Measurements from ENCODE around the gene CDH4.
A peak's percentile ranks its signal among the peaks of the same experiment; 100 is the strongest.

The CDH4 gene

DNA sequence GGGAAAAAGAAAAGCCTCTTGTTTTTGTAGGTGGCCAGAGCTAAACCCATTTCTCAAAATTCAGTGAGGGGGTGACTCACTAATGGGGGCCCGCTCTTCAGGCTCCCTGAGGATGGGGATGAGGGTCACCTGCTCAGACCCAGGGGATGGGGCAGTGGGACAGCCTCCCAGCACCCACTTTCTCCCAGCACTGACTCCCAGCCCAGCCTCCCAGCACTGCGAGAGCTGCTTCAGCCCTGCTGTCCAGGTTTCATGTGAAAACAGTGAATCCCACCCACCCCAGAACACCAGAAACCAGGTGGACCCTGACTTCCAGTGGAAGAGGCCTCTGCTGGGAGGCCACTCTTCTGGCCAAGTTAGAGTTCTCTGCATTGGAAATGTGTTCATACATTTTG, 362.6 kb downstream of the CDH4 start:
- no peak for FAIRE-seq

DNA sequence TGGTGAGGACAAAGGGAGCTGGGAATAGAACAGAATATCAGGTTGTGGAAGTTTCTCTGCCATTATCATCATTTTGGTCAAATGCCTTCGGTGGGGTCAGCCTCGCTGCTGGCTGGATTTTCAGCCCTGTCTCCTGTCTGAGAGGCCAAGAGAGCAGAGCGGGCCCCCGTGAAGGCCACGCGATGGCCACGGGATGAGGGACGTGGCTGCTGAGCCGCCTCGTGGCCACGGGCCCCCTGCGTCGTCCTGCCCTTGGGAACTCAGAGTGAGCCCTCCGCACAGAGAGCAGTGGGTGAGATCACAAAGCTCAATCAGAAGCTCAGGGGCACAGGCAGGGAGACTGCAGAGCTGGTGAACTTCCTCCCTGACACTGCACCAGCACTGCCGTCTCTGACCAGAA, 363.7 kb downstream of the CDH4 start:
- no peak for FAIRE-seq

DNA sequence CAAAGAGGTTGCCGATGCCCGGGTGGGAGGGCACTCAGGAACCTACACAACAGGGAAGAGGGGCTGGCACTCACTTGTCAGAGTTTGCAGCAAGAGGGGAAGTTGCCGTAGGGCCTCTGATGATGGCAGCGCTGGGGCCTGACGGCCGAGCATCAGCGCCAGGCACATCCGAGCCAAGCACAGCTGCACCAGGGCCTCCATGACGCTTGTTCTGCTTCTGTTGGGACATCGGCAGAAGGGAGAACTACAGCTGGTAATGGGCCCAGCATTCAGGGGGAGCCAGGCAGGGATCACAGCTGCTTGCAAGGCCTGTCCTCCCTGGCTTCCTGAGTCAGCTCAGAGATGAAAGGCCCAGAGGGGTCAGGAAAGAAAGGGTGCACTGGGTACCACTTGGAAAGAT, 367.7 kb downstream of the CDH4 start:
- no peak for FAIRE-seq

DNA sequence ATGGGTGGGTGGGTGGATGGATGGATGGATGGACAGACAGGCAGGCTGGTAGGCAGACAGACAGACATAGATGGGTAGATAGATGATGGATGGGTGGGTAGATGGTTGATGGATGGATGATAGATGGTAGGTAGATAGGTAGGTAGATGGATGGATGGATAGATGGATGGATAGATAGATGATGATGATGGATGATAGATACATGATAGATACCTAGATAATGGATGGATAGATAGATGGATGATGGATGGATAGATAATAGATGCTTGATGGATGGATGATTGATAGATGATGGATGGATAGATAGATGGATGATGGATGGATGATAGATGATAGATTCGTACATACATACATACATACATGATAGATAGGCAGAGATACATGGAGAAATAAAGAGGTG, 368.1 kb downstream of the CDH4 start:
- FAIRE-seq = no peak

DNA sequence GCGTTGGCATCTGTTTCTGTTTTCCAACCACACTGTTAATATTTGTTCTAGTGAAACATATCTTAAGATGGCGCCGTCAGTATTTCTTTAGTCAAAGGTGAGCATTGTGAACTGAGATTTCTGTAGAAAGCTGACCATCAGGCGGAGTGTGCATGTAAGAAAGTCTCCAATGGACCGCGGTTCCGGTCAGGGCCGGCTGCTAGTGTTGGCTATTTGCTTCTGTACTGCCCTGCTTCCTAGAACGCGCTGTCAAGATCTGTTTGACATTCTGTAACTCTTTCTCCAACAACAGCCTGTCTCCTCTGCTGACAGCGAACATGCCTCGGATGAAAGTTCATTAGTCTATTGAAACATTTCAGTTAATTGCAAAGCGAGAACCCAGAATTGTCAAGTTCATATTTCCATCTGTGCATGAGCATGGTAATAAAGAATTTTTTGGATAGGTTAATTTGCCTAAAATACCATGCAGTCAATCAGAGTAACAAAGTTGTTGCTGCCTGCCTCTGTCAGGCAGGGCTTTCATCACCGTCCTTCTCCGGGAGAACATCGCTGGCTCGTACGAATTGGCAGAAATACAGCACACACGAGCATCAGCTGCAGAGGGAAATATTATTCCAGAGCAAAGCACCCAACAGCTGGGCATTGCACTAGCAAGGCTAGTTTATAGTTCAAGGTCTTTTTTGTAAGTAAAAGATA, 369.1 kb downstream of the CDH4 start:
- FAIRE-seq = no peak

DNA sequence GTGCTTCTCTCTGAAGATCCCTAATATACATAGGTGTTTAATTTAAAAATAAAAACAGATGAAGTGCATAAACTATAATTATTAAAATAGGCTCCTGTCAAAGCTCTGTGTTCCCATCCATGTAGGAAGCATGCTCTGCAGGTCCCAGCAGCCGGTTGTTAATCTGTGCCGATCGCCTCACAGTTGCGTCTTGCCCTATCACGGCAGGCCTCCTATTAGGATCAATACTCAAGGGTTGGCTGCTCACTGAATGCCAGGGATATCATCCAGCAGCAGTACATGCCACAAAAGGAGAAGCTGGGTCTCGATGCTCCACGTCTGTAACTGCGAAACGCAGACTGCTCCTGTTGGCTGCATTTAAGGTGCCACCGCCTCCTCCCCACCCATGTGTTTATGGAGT, 369.8 kb downstream of the CDH4 start:
- no peak for FAIRE-seq

DNA sequence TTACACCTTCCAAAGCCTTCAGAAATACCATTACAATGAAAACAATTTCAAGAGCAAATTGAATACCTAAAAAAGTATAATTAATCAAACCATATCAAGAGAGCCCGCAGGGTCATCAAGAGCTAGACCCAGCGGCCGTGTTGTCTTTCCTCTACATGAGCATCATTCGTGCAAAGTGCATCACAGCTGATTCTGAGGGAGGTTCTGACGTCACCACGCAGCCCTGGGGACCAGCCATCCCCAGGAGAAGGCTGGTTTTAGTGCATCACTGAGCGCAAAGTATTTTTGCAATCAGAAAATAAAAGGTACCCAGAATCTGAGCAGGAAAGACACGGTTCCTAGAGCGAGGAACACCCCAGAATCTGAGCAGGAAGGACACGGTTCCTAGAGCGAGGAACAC, 371.4 kb downstream of the CDH4 start:
- FAIRE-seq = no peak

DNA sequence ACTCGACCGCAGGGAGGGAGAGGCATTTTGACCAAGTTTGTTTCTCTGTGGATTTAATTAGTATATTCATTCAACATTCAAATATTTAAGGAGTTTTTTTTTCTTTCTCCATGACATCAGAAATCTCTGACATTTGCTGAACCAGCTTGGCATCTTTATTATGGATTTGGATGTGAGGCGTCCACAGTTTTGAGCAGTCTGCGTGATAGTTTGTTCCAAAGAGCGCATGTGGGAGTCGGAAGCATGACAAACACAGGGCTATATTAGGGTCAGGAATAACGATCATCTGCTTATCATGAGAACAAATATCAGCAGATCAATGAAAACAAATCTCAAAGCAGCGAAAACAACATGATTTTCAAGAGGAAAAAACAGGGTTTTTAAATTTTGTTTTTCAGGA, 373.2 kb downstream of the CDH4 start:
- peak; percentile 61 for FAIRE-seq

DNA sequence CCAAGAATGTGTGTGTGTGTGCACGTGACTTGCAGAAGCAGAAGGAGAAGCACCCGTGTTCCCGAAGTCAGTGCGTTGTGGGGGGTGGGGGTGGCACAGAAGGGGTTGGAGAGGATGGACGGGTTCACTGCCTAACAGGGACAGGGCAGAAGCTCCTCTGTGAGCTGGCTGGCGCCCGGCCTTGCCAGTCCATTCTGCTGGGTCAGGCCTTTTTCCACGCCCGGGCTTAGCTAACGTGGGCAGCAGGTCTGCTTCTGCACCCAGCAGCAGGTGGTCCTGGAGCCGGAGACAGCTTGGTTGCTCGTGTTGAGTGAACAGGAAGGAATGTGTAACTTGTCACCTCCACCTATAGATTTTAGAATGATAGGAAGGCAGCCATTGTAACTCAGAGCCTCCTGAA, 374.4 kb downstream of the CDH4 start:
- FAIRE-seq = no peak

DNA sequence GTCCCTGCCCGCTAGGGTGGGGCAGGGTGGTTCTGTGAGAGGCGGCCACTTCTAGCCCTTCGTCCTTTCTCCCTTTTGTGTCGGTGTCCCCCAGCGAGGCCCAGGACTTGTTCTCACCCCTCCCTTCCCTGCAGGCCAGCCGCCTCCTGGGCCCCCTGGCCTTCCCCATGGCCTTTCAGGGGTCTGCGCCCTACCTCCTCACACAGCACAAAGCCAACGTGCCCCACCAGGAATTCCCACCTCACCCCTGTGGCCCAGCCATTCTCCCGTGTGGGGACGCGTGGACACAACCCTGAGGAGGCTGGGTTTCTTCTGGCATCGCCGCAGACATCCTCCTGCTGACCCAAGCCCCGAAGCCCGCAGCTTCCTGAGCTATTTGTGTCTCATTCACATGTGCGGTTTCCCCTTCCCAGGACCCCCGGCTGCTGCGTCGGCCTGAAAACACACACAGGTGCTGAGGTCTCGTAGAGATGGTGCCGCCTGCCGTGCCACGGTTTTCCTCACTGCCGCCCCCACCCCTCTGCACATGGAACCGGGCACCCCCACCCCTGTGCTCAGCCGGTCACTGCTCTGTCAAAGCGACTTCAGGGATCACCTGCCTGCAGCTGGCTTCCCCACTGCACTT, 375.8 kb downstream of the CDH4 start:
- no peak for FAIRE-seq

DNA sequence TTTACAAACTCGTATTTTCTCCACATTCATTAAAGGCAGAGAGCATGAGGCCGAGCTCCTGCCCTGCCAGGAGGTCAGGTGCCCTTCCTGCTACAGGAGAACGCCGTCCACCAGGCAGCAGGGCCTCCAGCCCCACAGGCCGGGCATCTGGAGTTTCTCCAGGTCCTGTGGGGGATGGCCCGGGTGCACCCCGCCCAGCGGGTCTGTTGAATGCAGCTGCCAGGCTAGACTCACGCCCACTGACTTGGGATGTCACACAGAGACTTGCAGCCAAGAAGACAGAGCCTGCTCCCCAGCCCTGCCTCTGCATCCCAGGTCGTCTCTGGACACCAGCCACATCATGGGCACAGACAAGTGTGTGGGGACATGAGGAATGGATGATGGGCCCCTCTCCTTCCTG, 376.4 kb downstream of the CDH4 start:
- no peak for FAIRE-seq

DNA sequence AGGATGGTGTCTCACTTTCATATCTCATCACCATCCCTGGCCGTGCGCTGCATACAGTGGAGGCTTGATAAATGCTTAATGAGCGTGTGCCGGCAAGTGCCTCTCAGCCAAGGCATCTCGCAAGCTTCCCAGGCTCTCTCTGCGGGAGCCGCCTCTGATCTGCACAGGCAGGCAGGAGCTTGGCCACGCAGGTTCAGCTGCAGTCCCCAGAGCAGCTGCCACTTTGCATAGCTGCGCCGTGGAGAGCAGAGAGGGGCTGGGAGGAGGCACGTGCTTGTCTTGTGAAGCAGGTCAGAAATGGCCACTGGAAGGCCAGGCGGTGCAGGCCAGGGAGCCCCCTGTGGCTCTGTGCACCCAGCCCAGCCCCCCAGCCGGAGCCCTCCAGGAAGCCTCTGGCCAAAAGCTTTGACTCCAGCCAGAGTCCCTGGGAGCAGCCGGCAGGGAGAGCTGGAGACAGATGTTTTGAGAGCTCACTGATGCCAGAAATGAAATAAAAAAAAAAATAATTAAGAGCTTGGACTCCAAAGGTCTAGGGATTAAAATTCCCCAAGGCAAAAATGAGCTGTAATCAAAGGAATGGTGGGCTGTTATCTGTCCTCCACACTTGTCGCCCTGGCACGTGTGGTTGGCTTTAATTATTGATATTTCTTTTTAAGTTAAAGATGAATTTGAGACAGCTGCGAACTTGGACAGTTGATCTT, 377.0 kb downstream of the CDH4 start:
- FAIRE-seq = no peak

DNA sequence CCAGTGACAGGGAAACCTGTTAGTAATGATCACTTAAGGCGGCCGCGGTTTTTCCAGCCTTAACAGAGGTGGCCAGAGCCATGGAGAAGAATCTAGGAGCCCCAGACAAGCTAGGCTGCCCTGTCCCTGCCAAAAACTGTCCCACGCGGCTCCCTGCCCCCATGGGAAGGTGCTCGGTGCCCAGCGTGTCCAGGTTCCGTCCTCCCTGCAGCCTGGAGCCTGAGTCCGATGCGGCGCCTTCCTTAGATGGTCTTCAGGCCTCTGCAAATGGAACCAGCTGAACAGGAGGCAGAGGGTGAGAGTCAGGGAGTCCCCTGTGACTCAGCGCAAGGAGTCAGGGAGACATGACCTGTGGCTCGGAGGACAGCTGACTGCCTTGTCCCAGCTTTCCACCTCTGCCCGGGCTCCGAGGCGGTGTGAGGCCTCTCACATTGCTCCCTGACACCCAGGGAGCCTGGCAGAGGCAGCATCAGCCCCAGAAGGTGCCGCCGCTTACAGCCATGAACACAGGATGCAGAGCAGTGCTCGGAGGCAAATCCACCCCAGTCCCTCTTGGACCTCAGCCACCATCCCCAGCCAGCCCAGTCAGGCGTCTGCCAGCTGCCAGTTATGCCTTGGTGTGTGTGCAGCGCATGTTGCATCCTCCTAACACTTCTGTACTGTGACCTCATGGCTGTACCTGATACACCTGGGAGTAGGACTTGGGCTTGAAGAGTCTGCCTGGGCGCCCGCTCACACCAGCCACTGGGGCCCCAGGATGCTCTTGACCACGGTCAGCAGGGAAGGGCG, 377.7 kb downstream of the CDH4 start:
- no peak for FAIRE-seq

DNA sequence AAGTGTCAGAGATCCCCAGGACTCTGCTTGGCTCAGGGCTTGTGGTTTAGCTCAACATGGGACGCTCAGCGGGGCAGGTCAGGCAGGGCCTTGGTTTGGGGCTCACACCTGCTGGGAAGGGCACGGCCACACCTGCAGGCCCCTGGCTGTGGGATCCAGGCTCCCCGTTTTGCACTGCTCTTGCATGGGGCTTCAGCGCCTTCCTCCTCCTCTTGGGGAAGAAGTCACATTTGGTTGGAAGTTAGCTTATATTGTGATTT, 378.3 kb downstream of the CDH4 start:
- FAIRE-seq = no peak

DNA sequence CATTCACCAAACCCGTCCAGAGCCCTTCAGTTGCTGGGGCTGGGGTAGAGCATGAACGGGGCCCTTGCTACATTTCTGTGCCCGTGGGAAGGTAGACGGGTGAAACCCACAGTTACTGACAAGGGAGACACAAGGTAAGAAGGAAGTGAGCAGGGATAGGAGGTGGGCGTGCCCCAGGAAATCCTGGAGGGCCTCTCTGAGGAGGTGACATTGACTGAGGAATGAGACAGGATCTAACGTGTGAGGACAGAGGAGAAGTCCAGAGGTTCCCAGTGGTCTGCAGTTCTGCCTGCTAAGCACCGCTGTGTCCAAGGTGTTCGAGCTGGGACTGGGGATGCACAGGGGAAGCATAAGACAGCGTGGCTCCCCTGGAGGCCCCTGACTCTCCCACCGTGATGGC, 378.8 kb downstream of the CDH4 start:
- no peak for FAIRE-seq

DNA sequence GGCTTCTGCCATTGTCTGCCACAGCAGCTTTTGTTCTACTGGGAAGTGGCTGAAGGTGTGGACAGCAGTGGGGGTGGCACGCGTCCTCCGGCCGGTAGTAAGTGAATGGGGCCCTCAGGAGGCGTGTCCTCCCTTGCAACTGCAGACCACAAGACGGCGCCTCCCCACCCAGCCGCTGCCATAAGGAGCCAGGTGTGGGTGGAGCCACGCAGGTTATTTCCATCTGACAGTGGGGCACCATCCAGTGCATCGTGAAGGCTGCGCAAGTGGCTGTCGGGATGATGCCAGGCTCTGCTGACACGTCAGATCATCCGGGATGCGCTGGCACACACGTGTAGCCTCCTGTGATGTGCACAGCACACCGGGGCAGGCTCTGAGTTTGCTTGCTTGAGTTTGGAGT, 379.7 kb downstream of the CDH4 start:
- FAIRE-seq = no peak

DNA sequence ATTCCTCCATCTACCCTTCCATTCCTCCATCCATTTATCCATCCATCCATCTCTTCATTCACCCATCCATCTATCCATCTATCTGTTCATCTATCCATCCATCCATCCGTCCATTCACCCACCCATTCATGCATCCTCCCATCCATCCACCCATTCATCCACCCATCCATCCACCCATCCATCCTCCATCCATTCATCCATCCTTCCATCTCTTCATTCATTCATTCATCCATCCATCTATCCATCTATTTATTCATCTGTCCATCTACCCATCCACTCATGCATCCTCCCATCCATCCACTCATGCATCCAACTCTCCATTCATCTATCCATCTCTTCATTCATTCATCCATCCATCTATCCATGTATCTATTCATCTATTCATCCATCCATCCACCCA, 380.9 kb downstream of the CDH4 start:
- FAIRE-seq = no peak

DNA sequence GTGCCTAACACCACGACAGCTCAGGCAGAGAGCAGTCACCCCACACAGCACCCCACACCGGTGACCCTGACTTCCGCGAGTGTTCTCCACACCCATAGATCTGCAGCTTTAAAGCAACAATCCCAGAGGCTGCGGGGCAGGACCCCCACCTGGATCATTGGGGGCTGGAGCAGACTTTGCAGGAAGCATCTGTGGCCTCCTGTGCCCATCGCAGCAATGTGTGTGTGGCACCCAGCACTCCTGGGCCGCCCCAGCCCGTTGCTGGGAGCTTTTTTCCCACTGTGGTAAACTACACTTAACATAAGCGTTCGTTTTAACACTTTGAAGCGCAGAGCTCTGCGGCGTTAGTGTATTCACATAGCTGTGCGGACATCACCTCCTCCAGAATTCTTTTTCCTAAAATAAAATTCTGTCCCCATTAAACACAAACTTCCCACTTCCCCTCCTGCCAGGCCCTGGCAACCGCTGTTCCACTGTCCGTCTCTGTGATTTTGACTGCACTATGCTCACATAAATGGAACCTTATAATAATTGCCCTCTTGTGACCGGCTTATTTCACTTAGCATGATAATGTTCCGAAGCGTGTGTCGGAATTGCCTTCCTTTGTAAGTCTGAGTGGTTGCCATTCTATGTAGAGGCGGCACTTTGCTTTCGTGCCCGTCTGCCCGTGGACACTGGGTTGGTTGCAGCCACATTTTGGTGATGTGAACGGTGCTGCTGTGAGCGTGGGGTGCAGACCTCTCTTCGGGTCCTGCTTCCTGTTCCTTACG, 382.5 kb downstream of the CDH4 start:
- no peak for FAIRE-seq

DNA sequence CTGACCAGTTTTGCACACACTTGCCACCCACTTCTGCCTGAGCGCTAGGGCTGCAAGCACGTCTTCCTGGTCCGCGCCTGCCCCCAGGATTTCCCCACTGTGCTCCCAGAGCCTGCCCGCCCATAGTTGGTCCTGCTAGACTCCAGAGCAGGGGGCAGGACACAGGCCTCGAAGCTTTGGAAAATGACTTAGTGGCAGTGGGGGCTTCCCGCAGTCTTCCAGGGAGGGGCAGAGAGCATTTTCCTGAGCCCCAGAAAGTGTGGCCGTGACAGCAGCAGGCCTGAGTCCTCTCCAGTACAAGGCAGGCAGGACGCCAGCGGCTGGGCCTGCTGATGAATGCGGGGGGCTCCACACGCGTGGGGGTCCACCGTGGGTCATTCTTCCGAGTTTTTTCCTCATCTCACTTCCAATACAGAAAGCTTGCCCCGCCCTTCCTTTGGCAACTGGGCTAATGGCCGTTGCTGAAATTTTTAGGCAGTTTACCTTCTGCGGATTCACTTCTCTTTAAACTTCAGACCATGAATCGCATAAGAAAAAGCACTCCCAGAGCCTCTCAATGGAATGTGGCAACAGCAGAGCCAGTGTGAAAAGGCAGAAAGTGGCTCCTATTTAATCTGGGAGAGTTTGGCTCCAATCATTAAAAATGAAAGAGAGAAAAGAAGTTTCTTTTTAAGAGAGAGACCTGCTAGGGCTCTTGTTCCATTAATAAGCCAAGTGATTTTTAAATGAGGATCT, 383.8 kb downstream of the CDH4 start:
- FAIRE-seq = no peak

DNA sequence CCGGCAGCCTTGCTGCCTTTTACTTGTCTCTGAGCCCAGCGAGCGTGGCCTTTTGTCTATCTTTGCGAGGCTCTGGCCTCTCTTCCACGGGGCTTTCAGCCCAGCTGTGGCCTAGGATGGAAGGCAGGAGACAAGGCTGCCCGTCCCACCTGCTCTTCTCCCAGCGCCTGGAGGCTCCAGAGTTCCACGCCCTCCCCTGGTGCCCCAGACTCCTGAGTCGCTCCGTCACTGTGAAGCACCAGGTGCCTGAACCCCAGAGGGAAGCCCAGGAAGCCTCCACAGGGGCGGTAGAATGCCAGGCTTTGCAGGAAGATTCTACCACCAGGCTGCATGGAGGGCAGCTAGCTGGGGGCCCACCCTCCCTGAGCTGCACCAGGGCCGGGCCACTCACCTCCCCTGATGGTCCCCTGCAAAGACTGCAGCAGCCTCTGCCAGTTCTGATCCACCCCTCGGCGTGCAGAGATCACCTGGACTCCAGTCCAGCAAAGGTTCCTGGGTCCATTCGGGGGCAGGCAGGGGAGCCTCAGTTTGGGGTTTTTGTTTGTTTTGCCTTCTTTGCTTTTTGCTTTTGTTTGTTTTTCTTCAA, 384.6 kb downstream of the CDH4 start:
- no peak for FAIRE-seq

DNA sequence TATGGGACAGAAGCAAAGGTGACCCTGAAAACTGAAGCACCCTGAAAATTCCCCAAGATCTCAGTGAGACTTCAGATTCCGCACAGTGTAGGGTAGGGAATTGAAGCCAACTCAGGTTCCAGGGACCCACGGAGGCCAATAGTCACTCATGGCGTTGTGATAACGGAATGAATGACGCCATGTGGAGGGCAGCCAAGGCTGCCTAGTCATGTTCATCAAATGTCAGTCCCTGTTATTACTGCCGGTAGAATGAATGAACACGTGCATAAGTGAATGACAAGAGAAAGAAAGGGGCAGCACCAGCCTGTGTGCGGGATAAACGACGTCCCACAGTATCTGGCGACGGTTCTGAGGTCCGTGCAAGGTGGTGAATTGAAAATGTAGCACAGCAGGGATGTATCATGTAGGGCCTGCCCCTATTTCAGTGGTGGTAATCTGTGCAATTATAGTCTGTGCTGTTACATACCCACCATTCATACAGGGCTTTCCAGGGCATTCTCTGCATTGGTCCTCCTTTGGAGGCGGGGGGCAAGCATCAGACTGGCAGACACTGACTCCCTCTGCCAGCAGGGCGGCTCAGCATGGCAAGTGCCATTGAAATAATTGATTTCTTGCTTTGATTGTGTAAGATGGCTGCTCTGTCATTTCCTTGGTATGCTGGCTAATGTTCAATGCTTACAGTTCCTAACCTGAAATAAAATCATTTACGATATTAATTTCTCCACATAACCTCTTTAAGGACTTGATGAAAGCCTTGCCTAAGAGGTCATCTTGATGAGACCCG, 386.9 kb downstream of the CDH4 start:
- no peak for FAIRE-seq
